HG03280 (cell line): ENCODE measurements around the gene EBF4.

Experiments used
- ATAC-seq: cut with Tn5 transposase; IDR thresholded peaks from one replicate; pipeline ENCODE4 v1.9.1; 2021; ENCODE audit warnings: mild to moderate bottlenecking, moderate library complexity; ENCODE audit not compliant: unreplicated experiment

Gene EBF4

GRCh38 chr20:2793471-2793870 lies 100.9 kb downstream of the EBF4 start:
- ATAC-seq, result no peak

DNA sequence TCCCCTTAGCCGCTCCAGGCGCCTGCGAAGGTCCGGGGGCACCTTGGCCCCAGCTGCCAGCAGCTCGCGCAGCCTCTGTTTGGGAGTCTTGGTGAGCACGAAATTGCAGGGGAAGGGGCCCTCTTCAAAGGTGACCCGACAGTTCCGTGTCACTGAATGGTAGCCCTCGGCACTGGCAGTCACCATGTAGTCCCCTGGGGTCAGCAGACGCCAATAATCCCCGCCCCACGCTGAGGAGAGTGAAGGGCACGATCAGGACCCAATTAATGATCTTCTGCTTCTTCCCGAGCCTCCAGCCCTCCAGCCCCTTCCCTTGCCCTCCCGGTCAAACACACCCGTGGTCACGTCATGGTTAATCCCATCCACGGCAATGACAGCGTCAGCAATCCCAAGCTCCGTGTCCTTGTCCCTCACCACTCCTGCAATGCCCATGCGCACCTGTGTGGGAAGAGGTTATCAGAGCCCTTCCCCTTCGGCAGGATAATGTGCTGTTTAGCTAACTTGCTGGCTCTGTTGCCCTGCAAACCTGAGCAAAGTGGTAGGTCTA lies 101.7 kb downstream of the EBF4 start:
- ATAC-seq, result no peak

DNA sequence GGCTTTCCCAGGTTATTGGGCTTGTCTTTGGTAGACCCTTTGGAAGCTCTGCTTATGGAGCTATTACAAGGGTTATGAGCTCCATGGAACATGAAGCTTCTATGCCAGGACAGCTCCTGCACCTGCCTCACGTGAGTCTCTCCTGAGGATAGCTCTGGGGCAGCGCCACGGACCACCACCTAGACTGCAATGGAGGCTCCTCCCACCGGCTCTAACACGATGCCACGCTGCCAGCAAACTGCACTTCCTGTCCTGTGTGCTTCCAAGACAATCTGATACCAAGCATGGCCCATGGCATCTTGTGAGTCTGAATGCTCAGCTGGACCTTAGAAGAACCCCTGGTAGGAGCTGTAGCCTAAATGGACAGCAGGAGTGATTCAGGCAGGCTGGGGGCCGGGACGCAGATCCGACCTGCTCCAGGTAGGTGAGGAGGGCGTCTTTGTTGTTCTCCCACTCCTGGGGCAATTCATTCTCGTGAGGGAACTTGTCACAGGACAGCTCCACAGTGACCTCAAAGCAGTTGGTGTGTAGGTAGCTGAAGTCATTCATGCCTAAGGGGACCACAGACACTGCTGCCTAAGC lies 102.4 kb downstream of the EBF4 start:
- no peak for ATAC-seq

- no peak for ATAC-seq
Measured at GRCh38 chr20:2795451-2795850, 102.9 kb downstream of the EBF4 start.

GRCh38 chr20:2796011-2796660 lies 103.6 kb downstream of the EBF4 start:
- no peak for ATAC-seq

DNA sequence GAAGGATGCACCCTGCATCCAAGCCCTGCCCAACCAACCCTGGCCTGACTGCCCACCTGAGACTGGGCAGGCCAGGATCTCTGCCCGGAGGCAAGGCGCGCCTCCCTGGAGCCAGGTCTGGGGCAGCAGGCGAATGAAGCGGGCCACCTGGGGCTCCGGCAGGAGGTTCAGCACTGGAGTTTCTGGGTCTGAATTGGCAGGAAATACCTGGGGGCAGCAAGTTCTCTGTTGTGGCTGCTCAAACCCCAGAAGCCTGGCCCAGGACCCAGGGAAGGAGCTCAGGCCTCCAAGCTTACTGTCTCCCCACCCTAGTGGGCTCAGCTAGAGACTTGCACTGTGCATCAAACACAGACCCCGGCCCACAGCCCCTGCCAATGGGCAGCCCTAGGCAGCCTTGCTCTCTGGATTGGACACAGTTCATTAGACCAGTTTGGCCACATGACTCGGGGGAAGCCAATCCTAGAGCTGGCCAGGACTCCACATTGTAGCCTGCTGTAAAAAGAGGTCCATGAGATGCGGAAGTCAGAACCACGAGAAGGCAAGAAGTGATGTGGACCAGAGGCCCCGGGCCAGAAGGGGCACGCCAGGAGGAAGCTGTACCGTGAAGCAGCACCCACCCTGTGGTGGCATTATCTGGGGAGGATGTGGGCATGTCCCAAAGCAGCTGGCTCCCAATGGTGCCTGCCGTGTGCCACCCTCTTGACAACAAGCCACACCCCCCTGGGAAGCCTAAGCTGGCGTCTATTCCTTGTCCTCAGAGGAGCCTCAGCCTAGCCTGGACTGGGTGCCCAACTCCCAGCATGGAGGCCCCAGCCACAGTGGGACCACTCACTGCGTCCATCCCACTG lies 104.8 kb downstream of the EBF4 start:
- ATAC-seq, result no peak

DNA sequence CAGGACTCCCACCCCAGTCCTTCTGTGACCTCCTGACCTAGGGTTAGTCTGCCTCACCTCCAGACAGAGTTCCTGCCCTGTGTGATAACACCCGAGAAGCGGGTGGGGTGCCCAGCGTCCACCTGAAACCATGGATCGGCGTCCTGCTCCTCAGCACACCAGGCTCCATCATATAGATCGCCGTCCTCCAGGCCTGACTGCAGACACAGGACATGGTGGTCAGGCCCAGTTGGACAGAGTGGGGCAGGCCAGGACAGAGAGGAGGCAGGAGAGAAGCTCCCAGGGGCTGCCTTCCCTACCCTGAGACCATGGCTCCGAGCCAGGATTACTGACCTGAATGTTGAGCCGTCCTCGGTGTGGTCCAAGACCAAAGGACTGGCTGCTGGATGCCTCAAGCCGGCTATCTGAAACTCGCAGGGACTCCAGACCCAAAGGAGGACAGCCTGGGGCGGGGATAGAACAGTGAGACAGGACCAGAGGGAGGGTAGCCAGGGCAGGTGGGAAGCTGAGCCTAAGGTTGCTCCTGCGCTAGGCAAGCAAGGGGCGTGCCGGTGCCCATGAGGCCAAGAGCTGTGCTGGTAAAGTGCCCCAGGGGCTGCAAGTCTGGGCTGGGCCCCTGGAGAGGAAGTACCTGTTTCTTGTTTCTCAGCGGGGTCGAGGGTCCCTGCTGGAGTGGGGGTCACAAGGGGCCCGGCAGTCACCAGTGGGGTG lies 105.7 kb downstream of the EBF4 start:
- no peak for ATAC-seq

DNA sequence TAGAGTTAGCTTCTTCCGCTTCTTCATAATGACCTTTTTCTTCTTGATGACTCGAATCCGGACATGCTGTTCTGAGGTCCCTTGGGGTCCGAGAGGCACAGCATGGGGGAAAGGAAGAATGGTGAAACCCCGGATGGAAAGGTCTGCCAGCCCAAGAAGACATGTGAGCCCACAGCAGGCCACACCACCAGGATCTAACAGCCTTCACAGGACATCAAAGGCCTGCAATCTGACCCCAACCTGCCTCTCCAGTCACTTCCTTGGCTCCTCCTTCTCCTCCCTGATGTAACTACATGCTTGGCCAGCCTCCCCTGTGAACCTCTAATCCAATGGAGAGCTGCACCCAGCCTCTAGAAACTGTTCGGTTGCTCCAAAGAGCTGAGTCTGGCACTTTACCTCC lies 106.2 kb downstream of the EBF4 start:
- no peak for ATAC-seq

- ATAC-seq, result no peak
Measured at GRCh38 chr20:2799271-2799670, 106.7 kb downstream of the EBF4 start.

DNA sequence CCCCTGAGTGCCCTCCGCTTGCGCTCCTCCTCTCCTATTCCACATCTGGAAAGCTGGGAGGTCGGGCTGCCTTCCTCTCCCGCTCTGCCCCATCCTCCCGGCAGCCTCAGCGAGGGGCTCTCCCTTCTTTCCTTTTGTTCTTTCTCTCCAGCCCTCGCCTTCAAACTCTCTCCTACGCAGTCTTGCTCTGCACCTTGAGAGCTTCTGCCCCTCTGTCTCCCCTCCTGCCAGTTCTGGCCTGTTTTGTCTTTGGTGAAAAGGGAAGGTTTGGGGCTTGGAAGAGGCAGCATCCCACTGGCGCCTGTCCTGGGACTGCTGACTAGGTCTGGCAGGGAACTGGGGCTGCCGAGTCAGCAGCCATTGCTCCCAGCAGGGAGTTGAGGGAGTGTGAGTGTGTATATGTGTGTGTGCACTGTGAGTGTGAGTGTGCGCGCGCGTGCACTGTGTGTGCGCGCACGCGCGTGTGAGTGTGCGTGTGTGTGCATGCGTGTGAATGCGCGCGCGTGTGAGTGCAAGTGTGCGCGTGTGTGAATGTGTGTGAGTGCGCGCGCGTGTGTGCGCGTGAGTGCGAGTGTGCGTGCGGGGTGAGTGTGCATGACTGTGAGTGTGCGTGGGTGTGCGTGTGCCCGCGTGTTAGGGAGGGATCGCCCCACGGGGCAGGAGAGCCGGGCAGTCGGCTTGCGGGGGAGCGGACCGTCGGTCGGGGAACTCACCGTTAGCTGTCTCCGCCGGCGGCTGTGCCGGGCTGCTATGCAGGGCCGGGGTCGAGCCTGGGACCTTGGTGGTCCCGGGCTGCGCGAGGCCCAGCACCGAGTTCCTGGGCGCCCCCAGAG lies 107.3 kb downstream of the EBF4 start:
- ATAC-seq, result peak; percentile 21

- ATAC-seq, result peak; percentile 46
Measured at GRCh38 chr20:2800521-2801285, 108.1 kb downstream of the EBF4 start, which contains the start of gene CPXM1. Gene CPXM1 (minus strand): TSS chr20:2800627. CDS start chr20:2800572, 55 bp downstream.

GRCh38 chr20:2801286-2801728 lies 108.7 kb downstream of the EBF4 start:
- ATAC-seq, result peak; percentile 9

- no peak for ATAC-seq
Measured at GRCh38 chr20:2804041-2804828, 111.7 kb downstream of the EBF4 start.

DNA sequence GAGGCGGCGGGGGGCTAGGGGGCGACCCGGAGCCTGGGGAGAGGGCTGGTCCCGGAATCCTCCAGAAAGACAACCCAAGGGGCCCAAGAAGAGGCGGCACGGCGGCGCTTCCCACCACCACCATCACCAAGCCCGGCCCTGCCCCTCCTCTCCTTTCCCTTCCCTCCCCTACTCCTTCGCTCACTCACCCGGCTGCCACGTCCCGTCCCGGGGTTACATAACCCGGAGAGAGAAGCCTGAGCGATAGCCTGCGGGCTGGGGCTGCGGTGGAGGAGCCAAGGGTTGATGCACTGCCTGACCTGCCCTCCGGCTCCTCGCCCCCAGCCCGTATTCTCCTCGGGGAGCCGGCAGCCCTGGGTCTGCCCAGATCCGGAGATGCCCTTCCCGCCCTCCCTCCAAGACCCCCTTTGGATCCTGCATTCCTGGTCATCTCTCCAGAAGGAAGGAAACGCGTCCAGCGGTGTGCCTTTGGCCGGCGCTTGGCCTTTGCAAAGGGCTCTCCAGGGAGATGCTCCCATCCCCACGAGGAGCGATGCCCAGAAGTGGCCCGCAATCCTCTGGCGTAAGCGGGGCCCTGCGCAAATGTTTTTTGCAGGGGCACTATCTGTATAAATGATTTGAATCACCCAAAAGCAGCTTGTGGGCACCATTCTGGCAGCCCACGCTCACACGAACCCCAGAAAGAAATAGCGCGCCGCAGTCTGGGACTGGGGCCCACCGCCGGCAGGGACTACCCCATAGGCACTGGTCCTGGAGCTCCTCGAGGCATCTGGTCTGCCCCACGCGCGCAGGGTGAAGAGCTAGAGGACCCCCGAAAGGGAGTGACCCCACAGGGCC lies 112.5 kb downstream of the EBF4 start:
- no peak for ATAC-seq

- ATAC-seq, result no peak
Measured at GRCh38 chr20:2805689-2806350, 113.2 kb downstream of the EBF4 start.

DNA sequence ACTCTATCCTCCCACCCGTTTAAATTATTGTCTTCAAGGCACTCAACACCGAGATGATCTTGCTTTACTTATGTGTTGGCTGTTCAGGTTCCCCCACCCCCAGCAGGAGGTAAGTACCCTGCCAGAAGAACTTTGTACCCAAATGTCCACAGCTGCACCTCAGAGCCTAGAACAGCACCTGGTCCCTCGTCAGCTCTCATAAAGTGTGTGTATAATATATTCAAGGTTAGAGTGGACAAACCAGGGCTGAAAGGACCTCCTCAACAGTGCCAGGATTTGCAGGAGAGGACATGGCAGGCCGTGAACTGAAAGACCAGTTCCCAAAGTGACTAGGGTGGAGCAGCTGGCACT lies 113.7 kb downstream of the EBF4 start:
- no peak for ATAC-seq

DNA sequence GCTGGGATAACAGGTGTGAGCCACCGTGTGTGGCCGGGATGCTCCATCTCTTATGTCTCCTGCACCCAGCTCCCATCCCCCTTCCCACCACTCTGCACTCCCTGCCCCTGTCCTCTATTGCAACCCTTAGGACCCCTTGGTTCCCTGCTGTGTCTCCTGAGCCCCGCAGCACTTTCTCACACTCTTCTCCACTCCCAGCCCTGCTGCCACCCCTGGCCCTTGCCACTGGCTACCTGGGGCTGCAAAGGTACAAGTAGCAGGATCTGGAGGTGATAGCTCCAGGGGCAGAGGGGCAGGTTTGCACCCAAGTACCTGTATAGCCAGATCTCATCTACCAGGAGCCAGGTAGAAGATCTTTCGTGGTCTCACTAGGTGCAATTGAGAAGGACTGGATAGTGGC lies 114.4 kb downstream of the EBF4 start:
- ATAC-seq, result no peak
